ENCODE measurements around the gene RAB33A.

DNA sequence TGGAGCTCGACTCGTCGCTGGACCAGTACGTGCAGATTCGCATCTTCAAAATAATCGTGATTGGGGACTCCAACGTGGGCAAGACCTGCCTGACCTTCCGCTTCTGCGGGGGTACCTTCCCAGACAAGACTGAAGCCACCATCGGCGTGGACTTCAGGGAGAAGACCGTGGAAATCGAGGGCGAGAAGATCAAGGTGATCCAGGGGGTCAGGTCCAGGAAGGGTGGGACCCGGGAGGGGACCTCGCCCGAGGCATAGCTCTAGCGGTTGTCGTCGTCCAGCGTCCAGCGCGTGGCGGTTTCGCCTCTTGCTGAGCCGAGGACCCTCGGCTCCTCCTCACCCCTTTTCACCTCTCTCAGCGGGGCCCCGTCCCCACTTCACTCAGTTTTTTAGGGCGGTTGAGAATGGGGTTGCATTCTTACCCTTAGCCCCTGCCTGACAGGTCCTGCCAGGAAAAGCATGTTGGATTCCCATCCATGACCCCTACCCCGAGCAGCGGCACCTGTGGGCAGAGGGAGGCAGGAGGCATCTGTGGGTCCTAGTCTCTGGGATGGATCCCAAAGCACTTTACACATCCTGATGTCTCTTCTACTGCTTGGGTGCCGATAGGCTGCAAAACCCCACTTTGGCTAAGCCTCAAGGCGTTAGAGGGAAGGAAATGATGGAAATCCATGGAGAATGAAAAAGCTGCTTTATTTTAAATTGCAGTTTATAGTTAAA lies 524 bp downstream of the RAB33A start:
- TF ChIP-seq TAF1 (IDR thresholded peaks at IDR 0.05; ENCODE audit: borderline replicate concordance, insufficient read depth, low read length) (no peak), POLR2AphosphoS5 (IDR thresholded peaks at IDR 0.05; ENCODE audit: low read depth, low read length) (no peak), REST (IDR thresholded peaks at IDR 0.05; ENCODE audit: insufficient read depth in 1 of 2, low read depth in 2 of 2, low read length in 2 of 2) (no peak), SIN3A (IDR thresholded peaks at IDR 0.05; ENCODE audit: borderline replicate concordance, insufficient read depth, low read length) (no peak), FOXP2 (optimal IDR thresholded peaks at IDR 0.05; ENCODE audit: borderline replicate concordance, extremely low read depth, extremely low read length, insufficient read depth) (no peak)
